Gastrocnemius medialis (tissue), 4 donors: ENCODE measurements around the gene TRIM62.

Source experiments
- CTCF ChIP-seq, 5 experiments: fragments of 450-650 bp in 3 of 5; fragments of 200-600 bp in 2 of 5; sonication (generic) in 2 of 5; IDR thresholded peaks in 4 of 5; conservative IDR thresholded peaks in 1 of 5; 1 replicate in 4 of 5; 2 replicates in 1 of 5; pipeline ENCODE4 v1.5.1; 2016 to 2019; ENCODE audit warnings: antibody characterized with exemption in 5 of 5, mild to moderate bottlenecking in 3 of 5, moderate library complexity in 3 of 5
- POLR2A ChIP-seq, 2 donors: fragments of 450-650 bp; IDR thresholded peaks; one replicate each; pipeline ENCODE4 v1.6.1; 2017; ENCODE audit warnings: antibody characterized with exemption in 2 of 2, mild to moderate bottlenecking in 2 of 2, moderate library complexity in 2 of 2

- TF ChIP-seq POLR2A (IDR thresholded peaks at IDR 0.05) (no peak), CTCF (IDR thresholded peaks at IDR 0.05 in 4 of 5, conservative IDR thresholded peaks at IDR 0.05 in 1 of 5) (no peak)
Measured at GRCh38 chr1:33157131-33157530, 24.7 kb downstream of the TRIM62 start.
